Activated naive CD4-positive, alpha-beta T cell treated with Interleukin-2 at 50 U/mL for 16 hours (primary cell): ENCODE data around the gene CD3D.

ENCODE experiments used
- DNase-seq: peaks from one replicate; pipeline ENCODE4 v3.0.0-alpha.2; 2020

Gene CD3D

DNA sequence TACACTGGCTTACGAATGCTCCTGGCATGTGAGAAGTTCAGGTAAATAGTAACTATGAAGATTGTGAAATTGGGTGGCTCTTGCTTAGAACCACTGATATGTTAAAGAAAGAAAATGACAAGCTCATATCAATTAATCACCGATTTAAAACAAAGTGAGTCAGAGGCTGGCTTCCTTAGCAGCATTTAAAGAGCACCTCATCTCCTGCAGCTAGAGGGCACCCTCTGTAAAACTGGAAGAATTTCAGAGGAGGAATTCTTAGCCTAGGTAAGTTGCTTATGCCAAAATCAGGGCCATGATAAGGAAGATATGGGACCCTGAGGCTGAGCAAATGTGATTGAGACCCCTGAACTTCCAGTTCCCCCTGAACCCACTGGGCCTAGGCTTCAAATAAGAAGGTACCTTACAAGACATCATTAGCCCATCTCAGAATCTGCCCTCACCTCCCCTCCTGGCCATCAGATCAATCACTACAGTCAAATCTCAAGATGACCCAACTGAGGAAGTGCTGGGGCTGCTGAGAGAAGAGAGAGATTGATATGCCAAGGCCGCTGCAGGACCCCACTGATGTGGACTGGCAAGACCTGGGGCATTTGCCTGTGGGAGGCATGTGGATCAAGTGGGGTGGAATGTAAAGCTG, 46.6 kb downstream of the CD3D start:
- DNase-seq = peak; percentile 53

DNA sequence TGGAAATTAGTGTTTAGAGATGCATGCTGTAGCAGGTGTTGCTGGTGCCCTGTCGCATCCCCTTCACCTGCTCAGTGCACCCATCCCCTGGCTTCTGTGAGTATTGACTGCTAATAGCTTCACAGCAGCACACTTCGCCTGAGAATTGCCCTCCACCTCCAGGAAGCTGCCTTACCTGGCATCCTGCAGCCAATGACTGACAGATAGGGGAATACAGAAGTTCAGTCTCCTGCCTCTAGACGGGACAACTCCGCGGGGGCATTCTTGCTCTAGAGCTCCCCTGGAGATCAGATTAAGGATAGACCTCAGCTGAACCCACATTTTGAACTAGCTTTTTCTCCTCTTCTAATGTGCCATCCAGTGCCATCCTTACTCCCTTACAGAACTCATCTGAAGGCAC, 47.3 kb downstream of the CD3D start:
- DNase-seq = no peak

DNA sequence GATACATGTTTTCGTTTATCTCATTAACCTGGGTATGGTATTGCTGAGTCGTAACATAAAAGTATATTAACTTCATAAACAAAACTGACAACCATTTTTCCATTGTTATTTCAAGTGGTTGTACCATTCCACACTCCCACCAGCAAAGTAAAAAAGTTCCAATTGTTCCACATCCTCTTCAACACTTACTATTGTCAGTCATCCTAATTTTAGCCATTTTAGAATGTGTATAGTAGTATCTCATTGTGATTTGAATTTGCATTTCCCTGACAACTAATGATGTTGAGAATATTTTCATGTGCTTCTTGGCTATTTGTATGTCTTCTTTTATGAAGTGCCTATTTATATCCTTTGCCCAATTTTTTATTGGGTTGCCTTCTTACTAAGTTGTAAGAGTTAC, 48.5 kb downstream of the CD3D start:
- DNase-seq = no peak

DNA sequence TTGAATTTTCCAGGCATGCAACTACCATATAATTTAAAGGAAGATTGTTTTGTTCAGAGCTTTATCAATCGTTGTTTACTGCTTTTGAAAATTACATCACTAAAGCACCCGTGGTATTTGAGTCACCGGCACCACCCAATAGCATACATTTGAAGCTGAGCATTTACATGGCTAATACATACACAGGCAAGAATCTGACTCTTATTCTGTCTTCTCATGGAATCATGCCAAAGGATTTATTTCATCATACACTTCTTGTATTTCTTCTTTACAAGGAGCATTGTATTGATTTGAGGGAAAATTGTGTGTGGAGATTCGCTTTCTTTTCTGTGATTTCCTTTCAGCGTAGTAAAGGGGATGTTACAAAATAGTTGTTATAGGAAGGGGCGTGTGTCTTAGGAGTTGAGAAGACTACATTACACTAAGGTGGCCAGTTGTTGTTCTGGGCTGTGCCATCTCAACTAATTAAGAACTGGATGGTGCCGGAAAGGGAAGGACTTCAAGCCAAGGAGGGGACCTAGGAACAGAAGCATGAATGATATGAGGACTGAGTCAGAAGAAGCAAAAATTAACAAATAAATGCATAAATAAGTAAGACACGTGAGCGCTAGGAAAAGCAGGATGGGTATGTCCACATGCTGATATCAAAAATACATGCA, 50.9 kb downstream of the CD3D start:
- DNase-seq = no peak

DNA sequence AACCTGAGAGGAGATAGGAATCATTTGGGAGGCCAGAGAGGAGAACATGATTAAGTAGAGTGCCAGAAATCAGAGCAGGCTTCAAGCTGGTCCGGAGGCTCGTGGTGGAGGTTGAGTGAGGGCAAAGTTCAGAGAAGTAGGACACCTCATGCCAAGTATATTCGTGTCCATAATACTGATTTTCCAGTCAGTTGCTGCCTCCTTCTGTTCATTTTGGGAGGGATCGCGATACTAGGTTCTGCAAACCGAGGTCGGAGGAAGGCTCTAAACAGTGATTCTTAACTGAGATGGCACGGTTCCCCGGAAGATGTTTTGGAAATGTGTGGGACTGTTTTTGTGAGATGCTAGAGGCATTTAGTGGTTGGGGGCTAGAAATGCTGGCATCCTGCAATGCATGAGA, 51.6 kb downstream of the CD3D start:
- peak; percentile 39 for DNase-seq

DNA sequence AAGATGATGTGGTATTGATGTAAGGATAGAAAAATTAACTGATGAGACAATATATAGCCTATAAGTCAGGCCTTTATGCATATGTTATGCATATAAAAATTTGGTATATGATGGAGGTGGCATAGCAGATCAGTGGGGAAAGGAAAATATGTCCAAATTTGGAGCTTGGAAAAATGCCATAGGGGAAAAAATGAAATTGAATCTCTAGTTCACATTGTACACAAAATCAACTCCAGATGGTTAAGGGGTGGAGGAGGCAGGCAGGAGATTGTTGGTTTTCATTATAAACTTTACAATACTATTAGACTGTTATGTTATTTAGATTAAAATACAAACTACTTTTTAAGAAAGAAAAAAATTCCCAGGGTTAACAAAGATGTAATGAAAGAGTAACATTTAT, 53.1 kb downstream of the CD3D start:
- DNase-seq = no peak
